RWPE2 (cell line): ENCODE data around the gene IMP3.

ENCODE experiments used
- ATAC-seq: fragments of 200-7000 bp; cut with Tn5 transposase; 3 replicates; pipeline ENCODE4 v1.9.1; 2021; ENCODE audit warnings: low read depth
- DNase-seq: peaks from one replicate; pipeline ENCODE4 v3.0.0-alpha.2; 2020; ENCODE audit warnings: low spot score
- H3K27ac ChIP-seq: fragments of 450-650 bp; 2 replicates; pipeline ENCODE4 v1.5.1; 2017; ENCODE audit warnings: mild to moderate bottlenecking; ENCODE audit not compliant: poor library complexity, severe bottlenecking
- H3K27me3 ChIP-seq: fragments of 250-450 bp; sonication (Bioruptor Pico); 2 replicates; pipeline ENCODE4 v1.5.1; 2021; ENCODE audit warnings: mild to moderate bottlenecking, moderate library complexity; ENCODE audit not compliant: insufficient read depth, poor library complexity, severe bottlenecking
- H3K36me3 ChIP-seq: fragments of 250-450 bp; sonication (Bioruptor Pico); 2 replicates; pipeline ENCODE4 v1.5.1; 2020; ENCODE audit warnings: low read depth, mild to moderate bottlenecking, moderate library complexity
- H3K4me1 ChIP-seq: fragments of 250-450 bp; sonication (Bioruptor Pico); 2 replicates; pipeline ENCODE4 v1.5.1; 2021; ENCODE audit warnings: mild to moderate bottlenecking, moderate library complexity; ENCODE audit not compliant: insufficient read depth, poor library complexity, severe bottlenecking
- H3K4me3 ChIP-seq: fragments of 250-450 bp; sonication (Bioruptor Pico); 2 replicates; pipeline ENCODE4 v1.5.1; 2021; ENCODE audit warnings: mild to moderate bottlenecking, moderate library complexity; ENCODE audit not compliant: severe bottlenecking
- H3K9me3 ChIP-seq: fragments of 250-450 bp; sonication (Bioruptor Pico); 2 replicates; pipeline ENCODE4 v1.5.1; 2021; ENCODE audit warnings: mild to moderate bottlenecking, moderate library complexity; ENCODE audit not compliant: severe bottlenecking
- TF ChIP-seq, protein P1 (sequence below): fragments of 450-650 bp; IDR thresholded peaks from one replicate; pipeline ENCODE4 v1.5.1; 2017; ENCODE audit warnings: mild to moderate bottlenecking, moderate library complexity; ENCODE audit not compliant: poor library complexity, severe bottlenecking

The IMP3 gene

DNA sequence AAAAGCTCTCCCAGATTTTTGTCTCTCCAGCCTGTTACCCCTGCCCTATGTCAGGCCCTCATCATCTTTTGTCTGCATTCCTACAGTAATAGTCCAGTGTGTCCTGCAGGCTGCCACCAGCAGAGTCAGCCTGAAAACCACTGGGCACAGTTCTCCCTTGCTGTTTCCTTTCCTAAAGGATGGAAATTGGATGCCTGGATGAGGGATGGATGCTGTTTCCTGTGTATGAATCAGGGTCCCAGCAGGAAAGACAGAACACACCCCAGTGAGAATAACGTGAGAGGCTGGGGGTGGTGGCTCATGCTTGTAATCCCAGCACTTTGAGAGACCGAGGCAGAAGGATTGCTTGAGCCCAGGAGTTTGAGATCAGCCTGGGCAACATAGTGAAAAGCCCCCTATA is 4.4 kb upstream of the IMP3 start:
- ATAC-seq (no peak), DNase-seq (no peak)
- Histone ChIP-seq H3K27ac (peak overlapping the region; percentile 81), H3K4me1 (peaks cover 9% of the 10 kb centered on the region), H3K4me3 (no peak overlapping the region), H3K27me3 (no peaks in the 10 kb centered on the region), H3K36me3 (peaks cover 3% of the 10 kb centered on the region), H3K9me3 (no peaks in the 10 kb centered on the region)
- TF ChIP-seq, protein P1, sequence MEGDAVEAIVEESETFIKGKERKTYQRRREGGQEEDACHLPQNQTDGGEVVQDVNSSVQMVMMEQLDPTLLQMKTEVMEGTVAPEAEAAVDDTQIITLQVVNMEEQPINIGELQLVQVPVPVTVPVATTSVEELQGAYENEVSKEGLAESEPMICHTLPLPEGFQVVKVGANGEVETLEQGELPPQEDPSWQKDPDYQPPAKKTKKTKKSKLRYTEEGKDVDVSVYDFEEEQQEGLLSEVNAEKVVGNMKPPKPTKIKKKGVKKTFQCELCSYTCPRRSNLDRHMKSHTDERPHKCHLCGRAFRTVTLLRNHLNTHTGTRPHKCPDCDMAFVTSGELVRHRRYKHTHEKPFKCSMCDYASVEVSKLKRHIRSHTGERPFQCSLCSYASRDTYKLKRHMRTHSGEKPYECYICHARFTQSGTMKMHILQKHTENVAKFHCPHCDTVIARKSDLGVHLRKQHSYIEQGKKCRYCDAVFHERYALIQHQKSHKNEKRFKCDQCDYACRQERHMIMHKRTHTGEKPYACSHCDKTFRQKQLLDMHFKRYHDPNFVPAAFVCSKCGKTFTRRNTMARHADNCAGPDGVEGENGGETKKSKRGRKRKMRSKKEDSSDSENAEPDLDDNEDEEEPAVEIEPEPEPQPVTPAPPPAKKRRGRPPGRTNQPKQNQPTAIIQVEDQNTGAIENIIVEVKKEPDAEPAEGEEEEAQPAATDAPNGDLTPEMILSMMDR: no peak

DNA sequence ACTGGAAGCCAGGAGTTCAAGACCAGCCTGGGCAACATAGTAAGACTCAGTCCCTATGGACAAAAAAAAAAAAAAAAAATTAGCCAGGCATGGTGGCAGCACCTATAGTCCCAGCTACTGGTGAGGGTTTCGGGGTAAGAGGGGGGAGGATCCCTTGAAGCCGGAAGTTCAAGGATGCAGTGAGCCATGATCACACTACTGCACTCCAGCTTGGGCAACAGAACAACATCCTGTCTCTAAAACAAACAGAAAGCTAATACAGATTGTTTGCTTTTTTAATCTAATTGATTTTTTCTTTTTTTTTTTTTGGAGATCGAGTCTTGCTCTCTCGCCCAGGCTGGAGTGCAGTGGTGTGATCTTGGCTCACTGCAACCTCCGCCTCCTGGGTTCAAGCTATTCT is 1.6 kb upstream of the IMP3 start:
- TF ChIP-seq, protein P1: no peak
- H3K27ac ChIP-seq: peak overlapping the region; percentile 85
- DNase-seq (no peak), ATAC-seq (no peak)
- H3K36me3 ChIP-seq: peaks cover 20% of the 10 kb centered on the region
- H3K4me1 ChIP-seq: peaks cover 13% of the 10 kb centered on the region
- H3K9me3 ChIP-seq: no peaks in the 10 kb centered on the region
- H3K27me3 ChIP-seq: no peaks in the 10 kb centered on the region
- no peak overlapping the region for H3K4me3 ChIP-seq

DNA sequence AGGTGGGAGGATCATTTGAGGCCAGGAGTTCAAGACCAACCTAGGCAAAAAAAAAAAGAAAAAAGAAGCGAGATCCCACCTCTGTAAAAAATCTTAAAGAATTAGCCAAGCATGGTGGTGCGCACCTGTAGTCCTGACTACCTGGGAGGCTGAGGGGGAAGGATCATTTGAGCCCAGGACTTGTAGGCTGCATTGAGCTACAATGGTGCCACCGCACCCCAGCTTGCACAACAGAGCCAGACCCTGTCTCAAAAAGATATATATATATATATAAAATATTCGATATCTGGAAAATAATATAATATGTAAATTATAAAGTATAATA is 1.1 kb upstream of the IMP3 start:
- Histone ChIP-seq H3K4me1 (peaks cover 8% of the 10 kb centered on the region), H3K27ac (peak overlapping the region; percentile 85), H3K27me3 (no peaks in the 10 kb centered on the region), H3K9me3 (no peaks in the 10 kb centered on the region), H3K4me3 (no peak overlapping the region), H3K36me3 (peaks cover 20% of the 10 kb centered on the region)
- DNase-seq (no peak), ATAC-seq (no peak)
- TF ChIP-seq, protein P1: peak; percentile 53

DNA sequence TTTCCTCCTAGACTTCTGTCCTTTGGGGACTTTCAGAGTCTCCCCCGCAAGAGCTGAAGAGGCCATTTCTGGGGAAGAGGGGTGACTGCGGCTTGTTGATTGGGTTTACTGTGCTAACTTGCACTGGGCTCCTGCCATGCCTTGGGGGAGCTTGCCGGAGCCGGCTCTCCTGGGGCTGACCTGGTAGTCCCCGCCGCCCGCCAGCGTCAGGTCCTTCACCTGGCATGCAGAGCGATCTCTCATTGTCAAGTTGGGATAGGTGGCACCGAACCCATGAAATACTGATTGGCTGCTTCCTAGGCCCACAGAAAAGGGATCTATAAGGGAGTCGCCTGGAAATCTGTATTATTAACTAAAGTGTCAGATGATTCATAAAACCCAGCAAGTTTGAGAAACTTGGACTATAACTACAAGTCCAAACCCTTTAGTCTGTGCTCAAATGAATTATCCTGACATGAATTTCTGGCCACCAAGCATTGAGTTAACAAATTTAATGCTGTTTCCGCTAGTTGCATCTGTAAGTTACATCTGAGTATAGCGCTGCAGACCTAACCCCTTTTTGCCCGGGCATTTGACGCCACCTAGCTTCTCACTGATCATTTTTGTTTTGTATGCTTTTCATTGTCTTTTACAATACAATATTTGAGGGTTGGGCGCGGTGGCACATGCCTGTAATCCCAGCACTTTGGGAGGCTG is 607 bp upstream of the IMP3 start:
- TF ChIP-seq, protein P1: peak; percentile 88
- peak; percentile 55 for ATAC-seq
- H3K36me3 ChIP-seq: peaks cover 20% of the 10 kb centered on the region
- peak; percentile 80 for DNase-seq
- peaks cover 6% of the 10 kb centered on the region for H3K4me1 ChIP-seq
- peak overlapping the region; percentile 85 for H3K27ac ChIP-seq
- H3K27me3 ChIP-seq: no peaks in the 10 kb centered on the region
- H3K4me3 ChIP-seq: peak overlapping the region; percentile 54
- no peaks in the 10 kb centered on the region for H3K9me3 ChIP-seq

DNA sequence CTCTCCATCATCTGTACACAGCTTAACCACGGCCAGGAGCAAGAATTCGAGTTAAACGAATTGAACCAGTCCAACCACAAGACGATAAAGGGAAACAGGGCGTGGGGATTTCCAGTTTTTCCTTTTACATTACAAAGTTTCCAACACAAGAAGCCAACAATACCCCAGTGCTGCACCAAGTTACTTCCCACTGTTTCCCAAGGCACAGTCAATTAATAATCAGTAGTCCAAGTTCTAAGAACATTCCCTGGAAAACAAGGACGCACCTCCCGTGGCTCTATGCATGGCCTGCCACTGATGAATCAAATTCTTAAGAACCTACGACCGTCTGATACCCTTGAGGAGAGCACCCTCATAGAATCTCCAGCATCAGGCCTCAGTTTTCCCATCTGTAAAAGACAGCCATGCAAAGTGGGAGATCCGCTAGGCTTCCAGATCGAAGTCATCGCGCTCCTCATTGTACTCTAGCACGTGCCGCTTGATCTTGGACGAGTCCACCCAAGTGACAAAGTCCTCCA is 774 bp downstream of the IMP3 start:
- Histone ChIP-seq H3K4me1 (peaks cover 6% of the 10 kb centered on the region), H3K4me3 (peak overlapping the region; percentile 54), H3K27ac (peak overlapping the region; percentile 85), H3K27me3 (no peaks in the 10 kb centered on the region), H3K36me3 (peaks cover 20% of the 10 kb centered on the region), H3K9me3 (no peaks in the 10 kb centered on the region)
- DNase-seq (no peak), ATAC-seq (no peak)
- TF ChIP-seq, protein P1: no peak
